Body of pancreas (tissue), 4 donors: ENCODE results near the gene XIAP. TPM values are rescaled to one million over a fixed set of nuclear protein-coding genes. Genes with fewer than 3 reads are reported as not detected.
"Not testable (repeated sequence)": the region's sequence is repeated elsewhere in the genome, so short reads cannot be mapped to it uniquely, and the experiment has no call there.

Experiments used
- ATAC-seq: fragments of 150-250 bp; one replicate; pipeline ENCODE4 v1.9.1; 2016
- DNase-seq, 4 donors: peaks; one replicate each; pipeline ENCODE4 v3.0.0-alpha.2; 2019
- H3K27ac ChIP-seq, 4 donors: fragments of 200-600 bp; sonication (generic); 1 replicate in 3 of 4; 2 replicates in 1 of 4; pipeline versions ENCODE4 v1.5.1 to v1.6.1; 2016 to 2019; ENCODE audit warnings: mild to moderate bottlenecking in 1 of 4, mixed read lengths in 1 of 4, moderate library complexity in 1 of 4
- H3K27me3 ChIP-seq, 2 donors: fragments of 200-600 bp; sonication (generic); one replicate each; pipeline ENCODE4 v1.6.0; 2016; ENCODE audit warnings: mild to moderate bottlenecking in 1 of 2
- H3K36me3 ChIP-seq, 2 donors: fragments of 200-600 bp; sonication (generic); replicated peaks in 1 of 2; 2 replicates each; pipeline ENCODE4 v1.5.1; 2016; ENCODE audit warnings: low read depth in 2 of 2; ENCODE audit not compliant: insufficient read depth in 1 of 2
- H3K4me1 ChIP-seq: fragments of 200-600 bp; sonication (generic); one replicate; pipeline ENCODE4 v1.6.0; 2016
- H3K4me3 ChIP-seq, 2 donors: fragments of 200-600 bp; sonication (generic); 1 replicate in 1 of 2; 2 replicates in 1 of 2; pipeline ENCODE4 v1.5.1; 2016 to 2019
- H3K9me3 ChIP-seq, 3 donors: fragments of 200-600 bp; sonication (generic); 1 replicate in 2 of 3; 2 replicates in 1 of 3; pipeline ENCODE4 v1.5.1; 2016
- CTCF ChIP-seq, 7 experiments: fragments of 450-650 bp in 4 of 7; fragments of 200-600 bp in 3 of 7; sonication (generic) in 3 of 7; IDR thresholded peaks; one replicate each; pipeline ENCODE4 v1.5.1; 2016 to 2019; ENCODE audit warnings: antibody characterized with exemption in 7 of 7
- POLR2A ChIP-seq, 3 donors: fragments of 450-650 bp; IDR thresholded peaks; one replicate each; pipeline ENCODE4 v1.6.1; 2016; ENCODE audit warnings: antibody characterized with exemption in 3 of 3, mild to moderate bottlenecking in 2 of 3
- WGBS, 2 donors: methylation state at CpG; one replicate each; pipeline ENCODE4 v1.1.5; 2017; 5-methylcytosine and 5-hydroxymethylcytosine counted together
- intact Hi-C: fragments of 100-400 bp; cut with DNase I; formaldehyde crosslinking; loops from one replicate; pipeline ENCODE4 v1.15.1; 2023
- total RNA-seq, 2 donors: library from RNA; depleted of rRNA; stranded (reverse); fragments of >200 nt; gene quantifications; one replicate each; pipeline ENCODE4 v1.1.0, GENCODE V29; 2016

The XIAP gene
- total RNA-seq, 2 donors from 2014 or later, result 20.4 to 22.1 TPM

- ATAC-seq, result no peak
Observed at GRCh38 chrX:123920105-123920785, 60.4 kb downstream of the XIAP start.

GRCh38 chrX:123923211-123923610, 63.4 kb downstream of the XIAP start:
- no peaks in the 10 kb centered on the region for H3K9me3 ChIP-seq
- H3K4me3 ChIP-seq, result no peak overlapping the region
- 95 to 100% methylated on average over 2 of the region's 2 CpGs for WGBS, 2 donors
- no peak overlapping the region for H3K27ac ChIP-seq
- no peaks in the 10 kb centered on the region for H3K4me1 ChIP-seq
- H3K27me3 ChIP-seq, result peaks cover 0 to 2% of the 10 kb centered on the region in 2 donors
- no peaks in the 10 kb centered on the region for H3K36me3 ChIP-seq
- ATAC-seq (no peak), DNase-seq (no peak)
- intact Hi-C loops, result no loop called here
- no peak for TF ChIP-seq CTCF (IDR thresholded peaks at IDR 0.05)
- TF ChIP-seq POLR2A (IDR thresholded peaks at IDR 0.05), result no peak

More at GRCh38 chrX:123920105-123920785, 60.4 kb downstream of the XIAP start:
- Histone ChIP-seq H3K4me1 (peaks cover 12% of the 10 kb centered on the region), H3K4me3 (no peak overlapping the region), H3K36me3 (no peaks in the 10 kb centered on the region), H3K27ac (no peak overlapping the region), H3K27me3 (peaks cover 0 to 8% of the 10 kb centered on the region in 2 donors), H3K9me3 (no peaks in the 10 kb centered on the region)
- no peak for DNase-seq
- WGBS, 2 donors, result 55 to 79% methylated on average over 1 of the region's 1 CpG
- intact Hi-C loops, result no loop called here
- no peak for TF ChIP-seq CTCF (IDR thresholded peaks at IDR 0.05)
- no peak for TF ChIP-seq POLR2A (IDR thresholded peaks at IDR 0.05)

- ATAC-seq (no peak), DNase-seq (no peak)
- 33 to 43% methylated on average over 1 of the region's 1 CpG for WGBS, 2 donors
- no peak for TF ChIP-seq POLR2A (IDR thresholded peaks at IDR 0.05)
- TF ChIP-seq CTCF (IDR thresholded peaks at IDR 0.05), result no peak
- intact Hi-C loops, result no loop called here
- Histone ChIP-seq H3K36me3 (no peaks in the 10 kb centered on the region), H3K9me3 (no peaks in the 10 kb centered on the region), H3K4me1 (no peaks in the 10 kb centered on the region), H3K27ac (no peak overlapping the region), H3K4me3 (no peak overlapping the region), H3K27me3 (no peaks in the 10 kb centered on the region)
Observed at GRCh38 chrX:123924186-123924585, 64.3 kb downstream of the XIAP start.

GRCh38 chrX:123927845-123928244, 68.0 kb downstream of the XIAP start:
- Histone ChIP-seq H3K27ac (no peak overlapping the region), H3K4me3 (no peak overlapping the region), H3K9me3 (no peaks in the 10 kb centered on the region), H3K4me1 (no peaks in the 10 kb centered on the region), H3K27me3 (no peaks in the 10 kb centered on the region), H3K36me3 (no peaks in the 10 kb centered on the region)
- WGBS, 2 donors, result 60 to 66% methylated on average over 1 to 2 of the region's 2 CpGs
- DNase-seq (no peak), ATAC-seq (no peak)
- intact Hi-C loops, result no loop called here
- TF ChIP-seq POLR2A (IDR thresholded peaks at IDR 0.05), result no peak
- TF ChIP-seq CTCF (IDR thresholded peaks at IDR 0.05), result no peak

- H3K4me1 ChIP-seq, ATAC-seq, intact Hi-C loops, H3K9me3 ChIP-seq, H3K27ac ChIP-seq, H3K4me3 ChIP-seq, H3K36me3 ChIP-seq, H3K27me3 ChIP-seq, DNase-seq: not testable (repeated sequence)
- WGBS, 2 donors, result 59% methylated on average over 2 of the region's 2 CpGs; no CpG with 5 or more reads in 1 of the 2 donors
Observed at GRCh38 chrX:123932055-123932454, 72.2 kb downstream of the XIAP start.
